ENCODE data around the gene C1orf87. TPM values are rescaled to one million over a fixed set of nuclear protein-coding genes. Genes with fewer than 3 reads are reported as not detected.

The C1orf87 gene
- total RNA-seq, 1 experiment from 2014 or later: 0.33 TPM

DNA sequence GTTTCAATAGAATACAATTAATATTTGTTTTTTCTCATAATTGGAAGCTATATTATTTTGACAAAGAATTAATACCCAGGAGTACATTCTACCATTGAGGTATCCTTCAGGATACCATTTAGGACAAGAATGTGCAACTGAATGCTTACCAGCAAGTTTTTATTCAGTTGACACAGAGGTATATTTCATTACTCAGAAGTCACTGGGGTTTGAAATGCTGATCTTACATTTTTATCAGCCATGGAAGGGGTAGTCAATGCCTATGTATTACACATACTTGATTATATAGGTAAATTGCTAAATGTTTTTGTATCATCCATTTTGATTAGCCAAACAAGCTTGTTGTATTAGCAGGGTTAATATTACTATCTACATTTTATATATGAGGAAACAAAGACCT lies 48.0 kb downstream of the C1orf87 start:
- Histone ChIP-seq H3K4ac (ENCODE audit: low read depth, low read length) (no peak overlapping the region), H3K56ac (ENCODE audit: insufficient read length, low read depth, low read length) (no peak overlapping the region), H3K27me3 (ENCODE audit: insufficient read depth, low read length) (no peaks in the 10 kb centered on the region), H4K20me1 (ENCODE audit: control insufficient read depth, insufficient read depth, insufficient read length) (no peaks in the 10 kb centered on the region), H3K23ac (ENCODE audit: insufficient read length, low read depth, low read length) (no peak overlapping the region), H4K91ac (ENCODE audit: insufficient read length, low read depth, low read length) (no peak overlapping the region), H2BK12ac (ENCODE audit: insufficient read length, low read depth, low read length) (no peak overlapping the region), H2BK120ac (ENCODE audit: low read depth, low read length, poor library complexity, severe bottlenecking) (no peak overlapping the region), H2BK15ac (ENCODE audit: low read depth, low read length) (no peak overlapping the region), H2AK5ac (ENCODE audit: insufficient read length, low read length) (no peak overlapping the region), H3K18ac (ENCODE audit: insufficient read length, low read depth, low read length) (no peak overlapping the region), H3K4me1 (ENCODE audit: insufficient read depth, low read length) (no peaks in the 10 kb centered on the region), H4K8ac (replicated peaks; ENCODE audit: insufficient read length, low read depth, low read length) (no peak overlapping the region), H3K14ac (ENCODE audit: insufficient read depth, low read length) (no peak overlapping the region), H3K4me2 (ENCODE audit: insufficient read depth, insufficient read length, low read length) (no peak overlapping the region), H3K79me1 (ENCODE audit: insufficient read depth, low read depth, low read length, poor library complexity, severe bottlenecking) (no peaks in the 10 kb centered on the region), H3K27ac (ENCODE audit: insufficient read length, low read depth, low read length) (no peak overlapping the region), H2BK5ac (ENCODE audit: insufficient read length, low read length) (no peak overlapping the region), H2BK20ac (ENCODE audit: low read depth, low read length, poor library complexity, severe bottlenecking) (no peak overlapping the region), H4K5ac (ENCODE audit: insufficient read length, low read depth, low read length) (no peak overlapping the region), H3T11ph (ENCODE audit: low read length) (no peak overlapping the region), H3K9me3 (ENCODE audit: control insufficient read depth, low read depth, low read length) (no peaks in the 10 kb centered on the region), H3K79me2 (ENCODE audit: insufficient read depth, low read length) (no peaks in the 10 kb centered on the region), H3K23me2 (ENCODE audit: insufficient read length, low read depth, low read length, poor library complexity, severe bottlenecking) (no peaks in the 10 kb centered on the region), H3K9ac (ENCODE audit: extremely low read depth, insufficient read length, low read length) (no peak overlapping the region), H2AFZ (ENCODE audit: low read length) (no peak overlapping the region)
- no peak overlapping the region for H3K4me3 Mint-ChIP-seq
- TF ChIP-seq, protein P1, sequence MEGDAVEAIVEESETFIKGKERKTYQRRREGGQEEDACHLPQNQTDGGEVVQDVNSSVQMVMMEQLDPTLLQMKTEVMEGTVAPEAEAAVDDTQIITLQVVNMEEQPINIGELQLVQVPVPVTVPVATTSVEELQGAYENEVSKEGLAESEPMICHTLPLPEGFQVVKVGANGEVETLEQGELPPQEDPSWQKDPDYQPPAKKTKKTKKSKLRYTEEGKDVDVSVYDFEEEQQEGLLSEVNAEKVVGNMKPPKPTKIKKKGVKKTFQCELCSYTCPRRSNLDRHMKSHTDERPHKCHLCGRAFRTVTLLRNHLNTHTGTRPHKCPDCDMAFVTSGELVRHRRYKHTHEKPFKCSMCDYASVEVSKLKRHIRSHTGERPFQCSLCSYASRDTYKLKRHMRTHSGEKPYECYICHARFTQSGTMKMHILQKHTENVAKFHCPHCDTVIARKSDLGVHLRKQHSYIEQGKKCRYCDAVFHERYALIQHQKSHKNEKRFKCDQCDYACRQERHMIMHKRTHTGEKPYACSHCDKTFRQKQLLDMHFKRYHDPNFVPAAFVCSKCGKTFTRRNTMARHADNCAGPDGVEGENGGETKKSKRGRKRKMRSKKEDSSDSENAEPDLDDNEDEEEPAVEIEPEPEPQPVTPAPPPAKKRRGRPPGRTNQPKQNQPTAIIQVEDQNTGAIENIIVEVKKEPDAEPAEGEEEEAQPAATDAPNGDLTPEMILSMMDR (conservative IDR thresholded peaks at IDR 0.05): no peak
- H3K36me3 Mint-ChIP-seq (ENCODE audit: insufficient read depth in 1 of 3, low read depth in 3 of 3): no peaks in the 10 kb centered on the region
- no peaks in the 10 kb centered on the region for H3K27me3 Mint-ChIP-seq (ENCODE audit: low read depth)
- no peaks in the 10 kb centered on the region; a peak in 2 of 5 replicates for H3K9me3 Mint-ChIP-seq
- peaks cover 3 to 7% of the 10 kb centered on the region in 2 experiments; a peak in 3 of 4 replicates for H3K4me1 Mint-ChIP-seq
- no peak overlapping the region for H3K27ac Mint-ChIP-seq
- no peak for DNase-seq
